HEK293 (cell line): Measurements from ENCODE around the gene SART3.

Source experiments
- CTCF ChIP-seq: fragments of 450-650 bp; formaldehyde crosslinking; IDR thresholded peaks from 2 replicates; pipeline ENCODE4 v1.5.1; 2016; ENCODE audit warnings: missing biosample characterization, missing genetic modification characterization
- REST ChIP-seq: fragments of 450-650 bp; formaldehyde crosslinking; IDR thresholded peaks from 2 replicates; pipeline ENCODE4 v1.5.1; 2016; ENCODE audit warnings: missing biosample characterization, missing genetic modification characterization
- ZBTB7A ChIP-seq: fragments of 450-650 bp; formaldehyde crosslinking; IDR thresholded peaks from 2 replicates; pipeline ENCODE4 v1.5.1; 2016; ENCODE audit warnings: low read depth, missing biosample characterization, missing genetic modification characterization
- ZNF239 ChIP-seq: fragments of 450-650 bp; formaldehyde crosslinking; IDR thresholded peaks from 2 replicates; pipeline ENCODE4 v1.5.1; 2016; ENCODE audit warnings: missing biosample characterization, missing genetic modification characterization
- ZNF561 ChIP-seq: fragments of 450-650 bp; IDR thresholded peaks from 2 replicates; pipeline ENCODE4 v1.5.1; 2018; ENCODE audit warnings: missing biosample characterization, missing genetic modification characterization, borderline replicate concordance
- ZNF670 ChIP-seq: fragments of 450-650 bp; formaldehyde crosslinking; IDR thresholded peaks from 2 replicates; pipeline ENCODE4 v1.5.1; 2016; ENCODE audit warnings: missing biosample characterization, missing genetic modification characterization, low read depth
- ZNF768 ChIP-seq: fragments of 450-650 bp; formaldehyde crosslinking; IDR thresholded peaks from 2 replicates; pipeline ENCODE4 v1.5.1; 2018; ENCODE audit warnings: missing biosample characterization, mild to moderate bottlenecking, missing genetic modification characterization

GRCh38 chr12:108482717-108483212 lies 78.2 kb downstream of the SART3 start:
- no peak for TF ChIP-seq ZNF239 (tag by site-specific recombination)
- TF ChIP-seq ZBTB7A: no peak
- no peak for TF ChIP-seq ZNF768 (tag by site-specific recombination)
- TF ChIP-seq CTCF (tag by site-specific recombination): no peak
- TF ChIP-seq ZNF670: no peak
- TF ChIP-seq ZNF561: no peak
- TF ChIP-seq REST (tag by site-specific recombination): no peak
